A549 (cell line): ENCODE data around the gene MAP3K20.

ENCODE experiments used
- BHLHE40 ChIP-seq: IDR thresholded peaks from 2 replicates; pipeline ENCODE4 v1.6.1; 2012; ENCODE audit warnings: low read depth, low read length, inconsistent platforms
- EP300 ChIP-seq, 2 experiments: fragments of >200 bp; sonication (Bioruptor Twin); formaldehyde crosslinking; IDR thresholded peaks; 2 replicates in 1 of 2; 3 replicates in 1 of 2; pipeline ENCODE4 v1.6.1; 2016 to 2017
- ESRRA ChIP-seq: fragments of 150-350 bp; IDR thresholded peaks from 2 replicates; pipeline ENCODE4 v1.6.1; 2014; ENCODE audit warnings: mild to moderate bottlenecking, low read length, borderline replicate concordance
- FOXS1 ChIP-seq: fragments of 250-450 bp; sonication (Bioruptor Pico); IDR thresholded peaks from 2 replicates; pipeline ENCODE4 v1.5.0; 2020; ENCODE audit warnings: mild to moderate bottlenecking, moderate library complexity
- POLR2A ChIP-seq: IDR thresholded peaks from 2 replicates; pipeline ENCODE4 v1.6.1; 2012; ENCODE audit warnings: mild to moderate bottlenecking, low read length
- POLR2AphosphoS2 ChIP-seq: conservative IDR thresholded peaks from 2 replicates; pipeline ENCODE4 v1.6.1; 2012; ENCODE audit warnings: low read length, improper control_type of control experiment, inconsistent platforms
- RAD21 ChIP-seq, 2 experiments: fragments of >200 bp in 1 of 2; sonication (Bioruptor Twin) in 1 of 2; formaldehyde crosslinking in 1 of 2; IDR thresholded peaks in 1 of 2; conservative IDR thresholded peaks in 1 of 2; 2 replicates in 1 of 2; 3 replicates in 1 of 2; pipeline ENCODE4 v1.6.1; 2012 to 2018; ENCODE audit warnings: inconsistent platforms in 1 of 2
- RCOR1 ChIP-seq: fragments of 150-350 bp; IDR thresholded peaks from 2 replicates; pipeline ENCODE4 v1.6.1; 2014; ENCODE audit warnings: antibody characterized with exemption, low read length, low read depth
- RFX5 ChIP-seq: fragments of 450-650 bp; IDR thresholded peaks from 2 replicates; pipeline ENCODE4 v1.7.1; 2014; ENCODE audit warnings: antibody characterized with exemption, mild to moderate bottlenecking, moderate library complexity
- TF ChIP-seq, protein P1 (sequence below): fragments of >200 bp; sonication (Bioruptor Twin); formaldehyde crosslinking; IDR thresholded peaks from 3 replicates; pipeline ENCODE4 v1.5.1; 2016
- TF ChIP-seq, protein P2 (sequence below): fragments of 450-650 bp; IDR thresholded peaks from 2 replicates; pipeline ENCODE4 v1.6.1; 2014; ENCODE audit warnings: antibody characterized with exemption
- TF ChIP-seq, protein P3 (sequence below): IDR thresholded peaks from 2 replicates; pipeline ENCODE4 v1.6.1; 2012

GRCh38 chr2:173062801-173063200 lies 12.8 kb upstream of the MAP3K20 start:
- no peak for TF ChIP-seq ESRRA
- TF ChIP-seq, protein P1, sequence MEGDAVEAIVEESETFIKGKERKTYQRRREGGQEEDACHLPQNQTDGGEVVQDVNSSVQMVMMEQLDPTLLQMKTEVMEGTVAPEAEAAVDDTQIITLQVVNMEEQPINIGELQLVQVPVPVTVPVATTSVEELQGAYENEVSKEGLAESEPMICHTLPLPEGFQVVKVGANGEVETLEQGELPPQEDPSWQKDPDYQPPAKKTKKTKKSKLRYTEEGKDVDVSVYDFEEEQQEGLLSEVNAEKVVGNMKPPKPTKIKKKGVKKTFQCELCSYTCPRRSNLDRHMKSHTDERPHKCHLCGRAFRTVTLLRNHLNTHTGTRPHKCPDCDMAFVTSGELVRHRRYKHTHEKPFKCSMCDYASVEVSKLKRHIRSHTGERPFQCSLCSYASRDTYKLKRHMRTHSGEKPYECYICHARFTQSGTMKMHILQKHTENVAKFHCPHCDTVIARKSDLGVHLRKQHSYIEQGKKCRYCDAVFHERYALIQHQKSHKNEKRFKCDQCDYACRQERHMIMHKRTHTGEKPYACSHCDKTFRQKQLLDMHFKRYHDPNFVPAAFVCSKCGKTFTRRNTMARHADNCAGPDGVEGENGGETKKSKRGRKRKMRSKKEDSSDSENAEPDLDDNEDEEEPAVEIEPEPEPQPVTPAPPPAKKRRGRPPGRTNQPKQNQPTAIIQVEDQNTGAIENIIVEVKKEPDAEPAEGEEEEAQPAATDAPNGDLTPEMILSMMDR, result no peak
- TF ChIP-seq, protein P2, sequence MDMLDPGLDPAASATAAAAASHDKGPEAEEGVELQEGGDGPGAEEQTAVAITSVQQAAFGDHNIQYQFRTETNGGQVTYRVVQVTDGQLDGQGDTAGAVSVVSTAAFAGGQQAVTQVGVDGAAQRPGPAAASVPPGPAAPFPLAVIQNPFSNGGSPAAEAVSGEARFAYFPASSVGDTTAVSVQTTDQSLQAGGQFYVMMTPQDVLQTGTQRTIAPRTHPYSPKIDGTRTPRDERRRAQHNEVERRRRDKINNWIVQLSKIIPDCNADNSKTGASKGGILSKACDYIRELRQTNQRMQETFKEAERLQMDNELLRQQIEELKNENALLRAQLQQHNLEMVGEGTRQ, result no peak
- TF ChIP-seq, protein P3, sequence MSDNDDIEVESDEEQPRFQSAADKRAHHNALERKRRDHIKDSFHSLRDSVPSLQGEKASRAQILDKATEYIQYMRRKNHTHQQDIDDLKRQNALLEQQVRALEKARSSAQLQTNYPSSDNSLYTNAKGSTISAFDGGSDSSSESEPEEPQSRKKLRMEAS, result no peak
- no peak for TF ChIP-seq RCOR1
- no peak for TF ChIP-seq EP300 (IDR thresholded peaks at IDR 0.05)
- no peak for TF ChIP-seq RFX5
- no peak for TF ChIP-seq FOXS1 (CRISPR knock-in tag)
- TF ChIP-seq POLR2AphosphoS2, result no peak
- no peak for TF ChIP-seq BHLHE40
- TF ChIP-seq POLR2A, result no peak
- TF ChIP-seq RAD21 (conservative IDR thresholded peaks at IDR 0.05 in 1 of 2, IDR thresholded peaks at IDR 0.05 in 1 of 2), result no peak
